Hepatocyte (in vitro differentiated cells): ENCODE data around the gene DLK2. TPM values are rescaled to one million over a fixed set of nuclear protein-coding genes. Genes with fewer than 3 reads are reported as not detected.
"Not testable (repeated sequence)": the region's sequence is repeated elsewhere in the genome, so short reads cannot be mapped to it uniquely, and the experiment has no call there.

Experiments
- DNase-seq: peaks from one replicate; pipeline ENCODE4 v3.0.0-alpha.2; 2016; ENCODE audit warnings: low spot score
- H2AFZ ChIP-seq: fragments of 200-600 bp; sonication (generic); 2 replicates; pipeline ENCODE4 v1.6.0; 2016; ENCODE audit warnings: antibody characterized with exemption, mild to moderate bottlenecking
- H3K27ac ChIP-seq: fragments of 200-600 bp; sonication (generic); 2 replicates; pipeline ENCODE4 v1.5.1; 2016; ENCODE audit warnings: mild to moderate bottlenecking
- H3K27me3 ChIP-seq: fragments of 200-600 bp; sonication (generic); 2 replicates; pipeline ENCODE4 v1.6.1; 2016
- H3K36me3 ChIP-seq: fragments of 200-600 bp; sonication (generic); replicated peaks from 2 replicates; pipeline ENCODE4 v1.5.1; 2016; ENCODE audit warnings: low read depth; ENCODE audit not compliant: insufficient read depth
- H3K4me1 ChIP-seq: fragments of 200-600 bp; sonication (generic); 2 replicates; pipeline ENCODE4 v1.5.1; 2016; ENCODE audit warnings: mild to moderate bottlenecking, moderate library complexity; ENCODE audit not compliant: insufficient read depth
- H3K4me2 ChIP-seq: fragments of 200-600 bp; sonication (generic); 2 replicates; pipeline ENCODE4 v1.6.0; 2016
- H3K4me3 ChIP-seq: fragments of 200-600 bp; sonication (generic); 2 replicates; pipeline ENCODE4 v1.5.1; 2016; ENCODE audit warnings: mild to moderate bottlenecking
- H3K79me2 ChIP-seq: fragments of 200-600 bp; sonication (generic); 2 replicates; pipeline ENCODE4 v1.6.0; 2017; ENCODE audit warnings: mild to moderate bottlenecking
- H3K9me2 ChIP-seq: fragments of 200-600 bp; sonication (generic); replicated peaks from 2 replicates; pipeline ENCODE4 v1.6.0; 2017; ENCODE audit warnings: mild to moderate bottlenecking; ENCODE audit not compliant: insufficient read depth
- H3K9me3 ChIP-seq: fragments of 200-600 bp; sonication (generic); 2 replicates; pipeline ENCODE4 v1.5.1; 2016; ENCODE audit warnings: low read depth, mild to moderate bottlenecking
- H4K20me1 ChIP-seq: fragments of 200-600 bp; sonication (generic); 2 replicates; pipeline ENCODE4 v1.6.0; 2016; ENCODE audit warnings: mild to moderate bottlenecking; ENCODE audit not compliant: insufficient read depth, poor library complexity, severe bottlenecking
- EZH2 ChIP-seq: fragments of 200-600 bp; sonication (generic); IDR thresholded peaks from 2 replicates; pipeline ENCODE4 v1.6.1; 2016; ENCODE audit warnings: antibody characterized with exemption, mild to moderate bottlenecking, borderline replicate concordance
- EZH2phosphoT487 ChIP-seq: fragments of 200-600 bp; sonication (generic); IDR thresholded peaks from one replicate; pipeline ENCODE4 v1.6.1; 2018; ENCODE audit warnings: antibody characterized with exemption, mild to moderate bottlenecking, low read depth, moderate library complexity; ENCODE audit not compliant: unreplicated experiment, severe bottlenecking
- WGBS: methylation state at CpG from one replicate; pipeline ENCODE4 v1.1.6; 2016; ENCODE audit warnings: low lambda C conversion rate; ENCODE audit errors: missing lambda C conversion rate; 5-methylcytosine and 5-hydroxymethylcytosine counted together
- polyA plus RNA-seq: library from polyadenylated mRNA; unstranded; fragments of >200 nt; fragmentation: Nextera tagmentation; extraction: Ambion mirVana; gene quantifications from 2 replicates; pipeline ENCODE4 v1.2.1, GENCODE V29; 2016
- total RNA-seq: library from RNA; depleted of rRNA; stranded (reverse); fragments of >200 nt; gene quantifications from 2 replicates; pipeline ENCODE4 v1.2.3, GENCODE V29; 2014
- TF ChIP-seq, protein P1 (sequence below): fragments of 200-600 bp; sonication (generic); IDR thresholded peaks from 2 replicates; pipeline ENCODE4 v1.5.1; 2016; ENCODE audit warnings: antibody characterized with exemption, mild to moderate bottlenecking; ENCODE audit not compliant: poor library complexity

The DLK2 gene
- total and polyA plus RNA-seq, 2 experiments from 2014 or later, result 0.33 to 1.8 TPM

- Histone ChIP-seq H3K4me2 (no peak overlapping the region), H3K79me2 (peaks cover 17% of the 10 kb centered on the region), H3K36me3 (no peaks in the 10 kb centered on the region), H3K9me3 (no peaks in the 10 kb centered on the region), H3K27me3 (no peaks in the 10 kb centered on the region), H4K20me1 (peaks cover 12% of the 10 kb centered on the region), H3K4me1 (peaks cover 24% of the 10 kb centered on the region), H3K4me3 (no peak overlapping the region), H2AFZ (no peak overlapping the region), H3K27ac (no peak overlapping the region), H3K9me2 (no peaks in the 10 kb centered on the region)
- 93% methylated on average over 12 of the region's 12 CpGs for WGBS
- TF ChIP-seq EZH2phosphoT487 (no peak), EZH2 (no peak)
- TF ChIP-seq, protein P1, sequence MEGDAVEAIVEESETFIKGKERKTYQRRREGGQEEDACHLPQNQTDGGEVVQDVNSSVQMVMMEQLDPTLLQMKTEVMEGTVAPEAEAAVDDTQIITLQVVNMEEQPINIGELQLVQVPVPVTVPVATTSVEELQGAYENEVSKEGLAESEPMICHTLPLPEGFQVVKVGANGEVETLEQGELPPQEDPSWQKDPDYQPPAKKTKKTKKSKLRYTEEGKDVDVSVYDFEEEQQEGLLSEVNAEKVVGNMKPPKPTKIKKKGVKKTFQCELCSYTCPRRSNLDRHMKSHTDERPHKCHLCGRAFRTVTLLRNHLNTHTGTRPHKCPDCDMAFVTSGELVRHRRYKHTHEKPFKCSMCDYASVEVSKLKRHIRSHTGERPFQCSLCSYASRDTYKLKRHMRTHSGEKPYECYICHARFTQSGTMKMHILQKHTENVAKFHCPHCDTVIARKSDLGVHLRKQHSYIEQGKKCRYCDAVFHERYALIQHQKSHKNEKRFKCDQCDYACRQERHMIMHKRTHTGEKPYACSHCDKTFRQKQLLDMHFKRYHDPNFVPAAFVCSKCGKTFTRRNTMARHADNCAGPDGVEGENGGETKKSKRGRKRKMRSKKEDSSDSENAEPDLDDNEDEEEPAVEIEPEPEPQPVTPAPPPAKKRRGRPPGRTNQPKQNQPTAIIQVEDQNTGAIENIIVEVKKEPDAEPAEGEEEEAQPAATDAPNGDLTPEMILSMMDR, result no peak
- DNase-seq, result no peak
These were observed 43.9 kb upstream of the DLK2 start for GRCh38 chr6:43499028-43499815.

GRCh38 chr6:43498291-43498690, 42.9 kb upstream of the DLK2 start:
- H3K27ac ChIP-seq, DNase-seq, H3K9me2 ChIP-seq, H3K4me3 ChIP-seq, H2AFZ ChIP-seq, H3K36me3 ChIP-seq, H3K27me3 ChIP-seq, H3K4me2 ChIP-seq, H3K9me3 ChIP-seq: not testable (repeated sequence)
- Histone ChIP-seq H3K4me1 (peaks cover 29% of the 10 kb centered on the region), H3K79me2 (peaks cover 17% of the 10 kb centered on the region), H4K20me1 (peaks cover 14% of the 10 kb centered on the region)
- 96% methylated on average over 5 of the region's 5 CpGs for WGBS

- peaks cover 20% of the 10 kb centered on the region for H4K20me1 ChIP-seq
- no peak for DNase-seq
- no peak overlapping the region for H2AFZ ChIP-seq
- TF ChIP-seq, protein P1, result no peak
- no peak for TF ChIP-seq EZH2
- no peak for TF ChIP-seq EZH2phosphoT487
- no peaks in the 10 kb centered on the region for H3K9me2 ChIP-seq
- WGBS, result 90% methylated on average over 12 of the region's 12 CpGs
- no peaks in the 10 kb centered on the region for H3K9me3 ChIP-seq
- H3K36me3 ChIP-seq, result no peaks in the 10 kb centered on the region
- H3K4me2 ChIP-seq, result no peak overlapping the region
- H3K27me3 ChIP-seq, result no peaks in the 10 kb centered on the region
- H3K27ac ChIP-seq, result no peak overlapping the region
- H3K4me1 ChIP-seq, result peaks cover 35% of the 10 kb centered on the region
- H3K79me2 ChIP-seq, result peaks cover 17% of the 10 kb centered on the region
- no peak overlapping the region for H3K4me3 ChIP-seq
These were observed 42.3 kb upstream of the DLK2 start for GRCh38 chr6:43497689-43498088.

DNA sequence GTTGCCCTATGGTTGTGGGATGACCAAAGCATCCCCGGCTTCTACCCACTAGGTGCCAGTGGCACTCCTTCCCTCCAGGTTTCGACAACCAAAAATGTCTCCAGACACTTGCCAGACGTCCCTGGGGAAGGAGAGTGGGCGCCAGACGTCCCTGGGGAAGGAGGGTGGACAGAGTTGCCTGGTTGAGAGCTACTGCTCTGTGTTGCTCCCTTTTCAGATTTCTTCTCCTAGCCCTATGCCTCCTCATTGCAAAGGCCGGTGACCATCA, 41.7 kb upstream of the DLK2 start:
- TF ChIP-seq, protein P1, result no peak
- TF ChIP-seq EZH2 (no peak), EZH2phosphoT487 (no peak)
- H3K27ac ChIP-seq, result no peak overlapping the region
- peaks cover 25% of the 10 kb centered on the region for H4K20me1 ChIP-seq
- no peak for DNase-seq
- no peaks in the 10 kb centered on the region for H3K27me3 ChIP-seq
- H3K4me3 ChIP-seq, result no peak overlapping the region
- no peaks in the 10 kb centered on the region for H3K9me3 ChIP-seq
- H3K79me2 ChIP-seq, result peaks cover 17% of the 10 kb centered on the region
- H3K9me2 ChIP-seq, result no peaks in the 10 kb centered on the region
- H3K36me3 ChIP-seq, result no peaks in the 10 kb centered on the region
- H2AFZ ChIP-seq, result no peak overlapping the region
- no peak overlapping the region for H3K4me2 ChIP-seq
- H3K4me1 ChIP-seq, result peaks cover 41% of the 10 kb centered on the region
- WGBS, result 83% methylated on average over 6 of the region's 6 CpGs
